ENCODE results near the gene UBXN1. TPM values are rescaled to one million over a fixed set of nuclear protein-coding genes. Genes with fewer than 3 reads are reported as not detected.
"Not testable (repeated sequence)": the region's sequence is repeated elsewhere in the genome, so short reads cannot be mapped to it uniquely, and the experiment has no call there.

UBXN1 gene
- total RNA-seq, 1 experiment from 2014 or later: 135 TPM

DNA sequence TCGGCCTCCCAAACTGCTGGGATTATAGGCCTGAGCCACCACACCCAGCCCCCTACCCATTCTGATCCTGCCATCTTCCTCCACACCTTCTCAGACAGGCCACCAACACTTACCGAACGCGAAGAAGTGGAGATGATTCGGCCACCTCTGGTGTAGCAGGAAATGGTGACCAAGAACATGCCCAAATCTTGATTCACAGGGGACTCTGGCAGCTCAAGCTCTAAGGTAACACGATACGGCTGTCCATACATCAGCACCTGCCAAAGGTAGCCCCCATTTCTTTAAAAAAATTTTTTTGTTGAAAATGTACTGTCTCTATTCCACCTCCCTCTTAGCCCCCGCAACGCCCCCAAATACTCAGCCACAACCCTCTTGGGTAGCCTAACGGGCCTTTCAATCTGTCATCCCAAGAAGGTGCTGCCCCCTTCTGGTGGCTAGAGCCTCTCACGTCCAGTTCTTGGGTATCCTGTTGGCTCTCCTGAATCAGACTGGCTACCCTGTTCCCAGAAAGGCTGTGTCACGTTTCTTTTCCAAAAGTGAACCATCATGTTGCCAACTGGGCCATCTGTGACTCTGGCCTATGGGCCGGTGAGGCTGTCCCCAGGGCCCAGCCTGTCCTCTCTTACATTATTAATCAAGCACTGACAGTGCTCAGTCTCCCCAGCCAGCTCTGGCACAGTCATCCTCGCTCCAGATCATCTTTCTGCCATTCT, 15.7 kb upstream of the UBXN1 start:
- ChIA-PET POLR2A (interaction anchor here (1.2 kb wide), 1 partner anchor 103 kb away, joined by 3 read pairs; the partner anchor contains the start of gene TUT1), CTCF (interaction anchor here (0.6 to 2.8 kb wide), 28 partner anchors 11 to 300 kb away, joined by 3 to 14 read pairs (median 4); partner anchors contain the start of genes B3GAT3, BSCL2, C11orf98 and EEF1G)
- H3K27me3 Mint-ChIP-seq (ENCODE audit: low read depth): no peaks in the 10 kb centered on the region
- H3K27ac Mint-ChIP-seq: peak overlapping the region; percentile 73
- H3K36me3 Mint-ChIP-seq: peaks cover 32% of the 10 kb centered on the region
- H3K9me3 Mint-ChIP-seq: no peaks in the 10 kb centered on the region
- ATAC-seq (peak; percentile 84), DNase-seq (ENCODE audit: low spot score) (peak; percentile 86)
- H3K4me1 Mint-ChIP-seq: peaks cover 2% of the 10 kb centered on the region; the same call in 1 of the 2 replicates
- no peak overlapping the region for H3K4me3 Mint-ChIP-seq
- TF ChIP-seq MYBL2 (CRISPR knock-in tag; IDR thresholded peaks at IDR 0.05) (no peak), GRHL2 (CRISPR knock-in tag; IDR thresholded peaks at IDR 0.05; ENCODE audit: insufficient replicate concordance, severe bottlenecking) (no peak)
- TF ChIP-seq, protein P1, sequence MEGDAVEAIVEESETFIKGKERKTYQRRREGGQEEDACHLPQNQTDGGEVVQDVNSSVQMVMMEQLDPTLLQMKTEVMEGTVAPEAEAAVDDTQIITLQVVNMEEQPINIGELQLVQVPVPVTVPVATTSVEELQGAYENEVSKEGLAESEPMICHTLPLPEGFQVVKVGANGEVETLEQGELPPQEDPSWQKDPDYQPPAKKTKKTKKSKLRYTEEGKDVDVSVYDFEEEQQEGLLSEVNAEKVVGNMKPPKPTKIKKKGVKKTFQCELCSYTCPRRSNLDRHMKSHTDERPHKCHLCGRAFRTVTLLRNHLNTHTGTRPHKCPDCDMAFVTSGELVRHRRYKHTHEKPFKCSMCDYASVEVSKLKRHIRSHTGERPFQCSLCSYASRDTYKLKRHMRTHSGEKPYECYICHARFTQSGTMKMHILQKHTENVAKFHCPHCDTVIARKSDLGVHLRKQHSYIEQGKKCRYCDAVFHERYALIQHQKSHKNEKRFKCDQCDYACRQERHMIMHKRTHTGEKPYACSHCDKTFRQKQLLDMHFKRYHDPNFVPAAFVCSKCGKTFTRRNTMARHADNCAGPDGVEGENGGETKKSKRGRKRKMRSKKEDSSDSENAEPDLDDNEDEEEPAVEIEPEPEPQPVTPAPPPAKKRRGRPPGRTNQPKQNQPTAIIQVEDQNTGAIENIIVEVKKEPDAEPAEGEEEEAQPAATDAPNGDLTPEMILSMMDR (IDR thresholded peaks at IDR 0.05): peak; percentile 84

DNA sequence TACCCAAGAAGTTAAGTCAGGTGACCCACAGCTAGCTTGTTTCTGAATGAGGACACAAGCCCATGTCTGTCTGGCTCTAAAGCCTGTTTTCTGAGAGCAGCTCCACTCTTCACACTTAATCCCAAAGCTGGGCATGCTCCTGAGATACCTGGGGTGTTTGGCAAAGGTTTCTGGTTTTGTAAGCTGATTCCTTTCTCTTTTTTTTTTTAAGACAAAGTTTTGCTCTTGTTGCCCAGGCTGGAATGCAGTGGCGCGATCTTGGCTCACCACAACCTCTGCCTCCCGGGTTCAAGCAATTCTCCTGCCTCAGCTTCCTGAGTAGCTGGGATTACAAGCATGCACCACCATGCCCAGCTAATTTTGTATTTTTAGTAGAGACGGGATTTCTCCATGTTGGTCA, 14.8 kb upstream of the UBXN1 start:
- ATAC-seq; H3K4me1 Mint-ChIP-seq; H3K27ac Mint-ChIP-seq; H3K9me3 Mint-ChIP-seq; POLR2A ChIA-PET; H3K4me3 Mint-ChIP-seq; H3K27me3 Mint-ChIP-seq (ENCODE audit: low read depth); DNase-seq (ENCODE audit: low spot score): not testable (repeated sequence)
- CTCF ChIA-PET: interaction anchor here (0.9 to 2.6 kb wide), 8 partner anchors 12 to 299 kb away, joined by 4 to 14 read pairs (median 9); partner anchors contain the start of genes EEF1G and TUT1
- H3K36me3 Mint-ChIP-seq: peaks cover 31% of the 10 kb centered on the region

DNA sequence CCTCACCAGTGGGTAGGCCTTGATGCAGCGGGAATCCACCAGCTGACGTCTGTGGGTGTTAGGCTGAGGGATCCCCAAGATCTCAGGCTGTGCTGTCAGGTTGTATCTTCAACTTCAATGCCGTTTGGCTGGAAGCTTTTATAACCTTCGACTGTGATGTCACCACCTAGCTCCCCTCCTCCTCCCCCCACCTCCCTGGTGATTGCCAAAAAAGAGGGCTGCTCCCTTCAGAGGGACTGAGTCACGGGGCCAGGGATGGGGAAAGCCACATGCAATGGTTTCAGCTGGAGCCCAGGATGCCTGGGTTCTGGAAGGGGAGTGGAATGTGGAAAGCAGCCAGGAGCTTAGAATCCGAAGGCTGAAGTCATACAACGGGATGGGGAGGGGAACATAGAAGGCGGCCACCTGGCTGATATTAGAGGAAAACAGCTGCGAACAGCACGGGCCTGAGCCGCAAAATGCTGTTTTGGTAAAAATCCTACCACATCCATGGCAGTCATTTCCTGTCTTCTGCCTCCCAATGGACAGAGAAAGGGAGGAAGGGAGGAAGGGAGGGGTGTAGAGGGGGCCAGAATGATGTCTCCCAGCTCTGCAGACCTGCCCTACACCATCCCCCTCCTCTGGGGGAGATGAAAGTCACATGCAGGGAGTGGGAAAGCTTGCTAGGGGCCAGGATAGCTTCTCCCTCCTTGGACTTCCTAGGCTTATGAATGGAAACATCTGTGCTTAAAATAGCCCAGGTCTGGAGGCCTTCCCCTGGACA, 10.7 kb upstream of the UBXN1 start, which contains the start of gene LRRN4CL:
LRRN4CL (minus strand) TSS at position 110 of the 763 bp plus-strand sequence. CDS start 1,022 bp downstream, outside the sequence.
- Mint-ChIP-seq H3K4me3 (no peak within 1 kb of the TSS), H3K4me1 (peaks cover 9% of the 10 kb centered on the region; the same call in 1 of the 2 replicates), H3K36me3 (peaks cover 25% of the 10 kb centered on the region), H3K9me3 (no peaks in the 10 kb centered on the region), H3K27me3 (ENCODE audit: low read depth) (no peaks in the 10 kb centered on the region), H3K27ac (peak within 1 kb of the TSS; percentile 89)
- ATAC-seq: no peak
- POLR2A ChIA-PET: interaction anchor here (0.6 to 2.2 kb wide), 7 partner anchors 14 to 98 kb away, joined by 3 to 9 read pairs (median 6); partner anchors contain the start of genes BSCL2, C11orf98, CSKMT and GNG3
- TF ChIP-seq, protein P2, sequence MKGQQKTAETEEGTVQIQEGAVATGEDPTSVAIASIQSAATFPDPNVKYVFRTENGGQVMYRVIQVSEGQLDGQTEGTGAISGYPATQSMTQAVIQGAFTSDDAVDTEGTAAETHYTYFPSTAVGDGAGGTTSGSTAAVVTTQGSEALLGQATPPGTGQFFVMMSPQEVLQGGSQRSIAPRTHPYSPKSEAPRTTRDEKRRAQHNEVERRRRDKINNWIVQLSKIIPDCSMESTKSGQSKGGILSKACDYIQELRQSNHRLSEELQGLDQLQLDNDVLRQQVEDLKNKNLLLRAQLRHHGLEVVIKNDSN (CRISPR knock-in tag; IDR thresholded peaks at IDR 0.05): no peak
- TF ChIP-seq, protein P3, sequence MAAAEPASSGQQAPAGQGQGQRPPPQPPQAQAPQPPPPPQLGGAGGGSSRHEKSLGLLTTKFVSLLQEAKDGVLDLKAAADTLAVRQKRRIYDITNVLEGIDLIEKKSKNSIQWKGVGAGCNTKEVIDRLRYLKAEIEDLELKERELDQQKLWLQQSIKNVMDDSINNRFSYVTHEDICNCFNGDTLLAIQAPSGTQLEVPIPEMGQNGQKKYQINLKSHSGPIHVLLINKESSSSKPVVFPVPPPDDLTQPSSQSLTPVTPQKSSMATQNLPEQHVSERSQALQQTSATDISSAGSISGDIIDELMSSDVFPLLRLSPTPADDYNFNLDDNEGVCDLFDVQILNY (CRISPR knock-in tag; IDR thresholded peaks at IDR 0.05): no peak
- TF ChIP-seq, protein P4, sequence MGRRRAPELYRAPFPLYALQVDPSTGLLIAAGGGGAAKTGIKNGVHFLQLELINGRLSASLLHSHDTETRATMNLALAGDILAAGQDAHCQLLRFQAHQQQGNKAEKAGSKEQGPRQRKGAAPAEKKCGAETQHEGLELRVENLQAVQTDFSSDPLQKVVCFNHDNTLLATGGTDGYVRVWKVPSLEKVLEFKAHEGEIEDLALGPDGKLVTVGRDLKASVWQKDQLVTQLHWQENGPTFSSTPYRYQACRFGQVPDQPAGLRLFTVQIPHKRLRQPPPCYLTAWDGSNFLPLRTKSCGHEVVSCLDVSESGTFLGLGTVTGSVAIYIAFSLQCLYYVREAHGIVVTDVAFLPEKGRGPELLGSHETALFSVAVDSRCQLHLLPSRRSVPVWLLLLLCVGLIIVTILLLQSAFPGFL (CRISPR knock-in tag; IDR thresholded peaks at IDR 0.05; ENCODE audit: borderline replicate concordance): no peak
- TF ChIP-seq ZNF121 (CRISPR knock-in tag; IDR thresholded peaks at IDR 0.05) (no peak), HMGA2 (CRISPR knock-in tag; IDR thresholded peaks at IDR 0.05) (no peak), ZNF232 (CRISPR knock-in tag; IDR thresholded peaks at IDR 0.05) (no peak), CREM (CRISPR knock-in tag; IDR thresholded peaks at IDR 0.05) (no peak)
- TF ChIP-seq, protein P5, sequence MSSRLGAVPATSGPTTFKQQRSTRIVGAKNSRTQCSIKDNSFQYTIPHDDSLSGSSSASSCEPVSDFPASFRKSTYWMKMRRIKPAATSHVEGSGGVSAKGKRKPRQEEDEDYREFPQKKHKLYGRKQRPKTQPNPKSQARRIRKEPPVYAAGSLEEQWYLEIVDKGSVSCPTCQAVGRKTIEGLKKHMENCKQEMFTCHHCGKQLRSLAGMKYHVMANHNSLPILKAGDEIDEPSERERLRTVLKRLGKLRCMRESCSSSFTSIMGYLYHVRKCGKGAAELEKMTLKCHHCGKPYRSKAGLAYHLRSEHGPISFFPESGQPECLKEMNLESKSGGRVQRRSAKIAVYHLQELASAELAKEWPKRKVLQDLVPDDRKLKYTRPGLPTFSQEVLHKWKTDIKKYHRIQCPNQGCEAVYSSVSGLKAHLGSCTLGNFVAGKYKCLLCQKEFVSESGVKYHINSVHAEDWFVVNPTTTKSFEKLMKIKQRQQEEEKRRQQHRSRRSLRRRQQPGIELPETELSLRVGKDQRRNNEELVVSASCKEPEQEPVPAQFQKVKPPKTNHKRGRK (CRISPR knock-in tag; IDR thresholded peaks at IDR 0.05; ENCODE audit: borderline replicate concordance): no peak
- TF ChIP-seq, protein P6, sequence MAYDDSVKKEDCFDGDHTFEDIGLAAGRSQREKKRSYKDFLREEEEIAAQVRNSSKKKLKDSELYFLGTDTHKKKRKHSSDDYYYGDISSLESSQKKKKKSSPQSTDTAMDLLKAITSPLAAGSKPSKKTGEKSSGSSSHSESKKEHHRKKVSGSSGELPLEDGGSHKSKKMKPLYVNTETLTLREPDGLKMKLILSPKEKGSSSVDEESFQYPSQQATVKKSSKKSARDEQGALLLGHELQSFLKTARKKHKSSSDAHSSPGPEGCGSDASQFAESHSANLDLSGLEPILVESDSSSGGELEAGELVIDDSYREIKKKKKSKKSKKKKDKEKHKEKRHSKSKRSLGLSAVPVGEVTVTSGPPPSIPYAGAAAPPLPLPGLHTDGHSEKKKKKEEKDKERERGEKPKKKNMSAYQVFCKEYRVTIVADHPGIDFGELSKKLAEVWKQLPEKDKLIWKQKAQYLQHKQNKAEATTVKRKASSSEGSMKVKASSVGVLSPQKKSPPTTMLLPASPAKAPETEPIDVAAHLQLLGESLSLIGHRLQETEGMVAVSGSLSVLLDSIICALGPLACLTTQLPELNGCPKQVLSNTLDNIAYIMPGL (CRISPR knock-in tag; IDR thresholded peaks at IDR 0.05): no peak
- DNase-seq (ENCODE audit: low spot score): no peak
- CTCF ChIA-PET: interaction anchor here (0.8 to 3.0 kb wide), 8 partner anchors 10 to 294 kb away, joined by 3 to 21 read pairs (median 5); partner anchors contain the start of genes LBHD1, TMEM179B, UBXN1 and UQCC3
